ENCODE measurements around the gene AKAP12.

The AKAP12 gene

GRCh38 chr6:151233731-151234130 lies 6.0 kb upstream of the AKAP12 start:
- no peak for DNase-seq (ENCODE audit: low spot score)

DNA sequence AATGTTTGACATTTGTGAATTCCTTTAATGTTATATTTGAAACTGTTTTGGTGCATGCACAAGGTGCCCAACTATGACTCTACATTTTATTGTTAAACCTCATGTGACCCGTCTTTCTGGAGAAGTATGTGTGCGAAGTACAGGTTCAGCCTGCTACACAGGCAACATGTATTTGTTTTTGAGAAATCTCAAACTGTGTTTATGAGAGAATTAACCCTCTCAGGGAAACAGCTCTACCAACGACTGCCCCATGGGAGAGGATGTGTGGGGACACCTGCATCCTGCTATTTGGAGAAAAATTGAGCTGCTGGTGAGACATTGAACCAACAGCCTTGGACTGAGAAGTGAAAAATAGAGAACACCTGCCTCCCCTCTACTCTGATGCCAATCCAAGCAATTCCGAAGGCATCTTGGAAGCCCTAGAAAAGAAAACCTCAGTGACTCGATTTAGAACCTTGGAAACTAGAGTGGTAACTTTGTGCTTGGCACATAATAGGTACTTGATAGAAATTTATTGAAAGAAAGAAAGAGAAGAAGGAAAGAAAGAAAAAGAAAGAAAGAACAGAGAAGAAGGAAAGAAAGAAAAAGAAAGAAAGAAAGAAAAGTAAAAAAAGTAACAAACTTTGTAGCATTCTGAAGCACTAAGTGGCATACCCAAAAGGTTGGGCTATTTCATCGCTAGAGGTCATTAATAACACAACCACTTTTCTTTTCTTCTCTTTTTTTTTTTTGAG lies 2.9 kb upstream of the AKAP12 start:
- DNase-seq (ENCODE audit: low spot score): no peak

- DNase-seq (ENCODE audit: low spot score): peak; percentile 73
Measured at GRCh38 chr6:151240036-151240685, 394 bp downstream of the AKAP12 start.

DNA sequence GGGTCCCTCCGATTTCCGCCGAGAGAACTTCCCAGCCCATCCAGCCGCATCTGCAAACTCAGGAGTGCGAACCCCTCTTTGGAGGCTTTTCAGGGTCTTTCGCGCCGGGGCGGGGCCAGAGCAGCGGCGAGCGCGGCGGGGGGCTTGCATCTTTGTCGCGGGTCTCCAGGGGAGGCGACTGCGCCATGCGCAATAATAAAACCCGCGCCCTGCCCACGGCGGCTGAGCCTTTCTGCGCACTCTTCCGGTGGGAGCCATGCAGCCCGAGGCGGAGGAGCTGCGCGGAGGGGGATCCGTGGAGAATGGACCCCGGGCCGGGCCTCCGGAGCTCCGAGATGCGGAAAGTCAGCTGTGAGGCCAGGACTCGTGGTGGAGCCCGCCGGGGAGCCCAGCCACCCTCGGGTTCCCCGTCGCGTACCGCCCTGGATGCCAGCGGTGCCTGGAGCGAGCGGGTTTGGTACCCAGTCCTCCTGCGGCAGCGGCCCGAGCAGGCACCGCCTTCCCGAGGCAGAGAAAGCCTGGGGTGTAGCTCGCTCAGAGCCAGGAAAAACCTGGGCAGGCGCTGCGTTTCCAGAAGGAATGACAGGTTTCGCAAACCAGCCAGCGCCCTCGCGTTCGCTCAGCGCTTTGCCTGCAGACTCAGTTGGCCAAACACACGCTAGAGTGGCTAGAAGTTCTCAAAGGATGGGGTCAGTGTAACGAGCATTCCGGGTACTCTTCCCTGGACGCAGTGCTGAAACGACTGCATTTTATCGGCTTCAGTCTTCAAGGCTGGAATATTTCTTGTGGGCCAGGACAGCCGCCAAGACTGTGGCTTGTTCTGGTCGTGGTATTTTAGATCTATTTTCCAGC lies 1.2 kb downstream of the AKAP12 start:
- peak; percentile 61 for DNase-seq (ENCODE audit: low spot score)

DNA sequence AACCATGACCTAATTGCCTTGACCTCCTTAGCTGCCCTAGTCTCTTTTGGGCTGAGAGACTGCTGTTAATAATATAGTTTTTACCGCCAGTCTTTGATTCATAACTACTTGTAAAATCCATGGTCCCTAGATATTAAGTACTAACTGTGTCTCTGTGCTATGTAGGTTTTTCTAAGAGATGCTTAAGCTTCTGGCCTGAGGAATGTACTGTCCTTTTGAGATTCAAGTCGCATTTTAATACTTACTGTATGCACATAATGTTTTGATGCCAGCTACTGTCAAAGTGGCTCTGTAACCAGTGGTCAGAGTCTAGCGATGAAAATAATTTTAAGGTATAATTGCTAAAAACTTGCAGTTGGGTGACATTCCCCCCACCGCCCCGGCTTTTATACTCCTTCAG lies 2.1 kb downstream of the AKAP12 start:
- DNase-seq (ENCODE audit: low spot score): no peak

DNA sequence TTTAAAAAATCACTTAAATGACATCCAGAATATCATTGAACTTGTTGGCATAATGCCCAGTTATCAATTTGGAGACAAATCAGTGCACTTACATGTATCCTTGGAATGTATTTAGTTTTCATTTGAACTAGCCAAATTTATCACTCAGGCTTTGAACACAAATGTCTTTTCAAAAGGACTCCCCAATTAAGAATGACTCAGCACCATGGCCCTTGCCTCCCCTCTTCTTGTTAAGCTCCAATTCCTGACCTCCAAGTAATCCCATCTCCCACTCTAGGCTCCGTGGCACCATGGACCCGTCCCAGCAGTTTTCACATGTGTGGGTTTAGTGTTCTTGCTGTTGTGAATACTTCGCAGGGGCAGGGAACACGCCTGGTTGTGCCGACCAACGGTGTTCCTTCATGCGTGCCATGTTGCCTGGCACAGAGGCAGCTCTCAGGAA lies 2.7 kb downstream of the AKAP12 start:
- no peak for DNase-seq (ENCODE audit: low spot score)

DNA sequence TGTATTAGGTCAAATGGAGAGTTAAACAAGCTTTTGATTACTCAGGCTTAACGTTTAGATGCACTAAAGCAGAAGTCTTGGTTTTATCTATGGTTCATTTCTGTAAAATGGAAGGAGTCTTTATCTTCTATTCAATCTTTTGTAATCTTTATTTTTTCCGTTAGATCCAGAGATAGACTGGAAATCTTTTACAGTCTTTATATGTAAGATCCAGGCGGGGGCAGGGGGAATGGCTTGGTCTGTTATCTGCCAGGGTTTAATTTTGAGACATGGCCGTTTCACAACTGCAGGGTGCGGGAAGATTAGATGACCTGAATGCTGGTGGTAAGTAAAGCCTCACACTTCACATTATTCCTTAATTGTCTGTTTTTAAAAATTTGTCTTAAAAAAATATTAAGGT lies 3.7 kb downstream of the AKAP12 start:
- no peak for DNase-seq (ENCODE audit: low spot score)

DNA sequence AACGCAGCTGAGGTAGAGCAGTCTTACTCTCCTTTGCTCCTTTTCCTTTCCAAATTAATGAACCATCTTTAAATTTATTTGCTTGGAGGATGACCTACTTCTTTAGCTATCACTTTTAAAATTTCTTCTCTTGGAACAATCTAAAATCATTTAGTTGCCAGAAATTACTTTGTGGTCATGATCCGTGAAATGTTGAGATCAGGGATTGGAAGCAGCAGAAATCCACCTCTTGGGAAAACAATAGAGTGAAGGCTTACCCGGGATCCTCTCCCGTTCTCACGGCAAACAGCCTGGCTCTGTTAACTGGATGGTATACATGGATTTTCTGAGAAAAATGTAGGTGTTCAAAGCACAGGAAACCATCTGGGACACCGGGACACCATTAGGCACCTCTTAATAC lies 7.7 kb downstream of the AKAP12 start:
- DNase-seq (ENCODE audit: low spot score): no peak

GRCh38 chr6:151248295-151248694 lies 8.5 kb downstream of the AKAP12 start:
- no peak for DNase-seq (ENCODE audit: low spot score)

DNA sequence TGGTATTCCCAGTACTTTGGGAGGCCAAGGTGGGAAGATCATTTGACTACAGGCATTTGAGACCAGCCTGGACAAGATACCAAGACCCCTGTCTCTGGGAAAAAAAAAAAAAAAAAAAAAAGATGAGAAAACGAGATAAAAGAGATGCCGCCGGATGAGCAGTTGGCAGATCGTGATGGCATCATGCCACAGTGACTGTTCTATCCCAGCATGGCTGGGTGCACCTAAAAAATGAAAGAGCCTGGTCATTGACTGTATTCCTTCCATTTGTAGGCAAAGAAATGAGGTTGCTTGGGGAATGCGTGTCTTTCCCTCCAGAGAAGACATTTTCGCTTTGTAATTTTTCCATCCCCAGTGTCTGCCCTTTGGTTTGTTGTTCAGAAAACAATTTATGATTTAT lies 12.9 kb downstream of the AKAP12 start:
- DNase-seq (ENCODE audit: low spot score): no peak

GRCh38 chr6:151254451-151255081 lies 14.8 kb downstream of the AKAP12 start:
- DNase-seq (ENCODE audit: low spot score): no peak

- no peak for DNase-seq (ENCODE audit: low spot score)
Measured at GRCh38 chr6:151255811-151256210, 16.0 kb downstream of the AKAP12 start.

- no peak for DNase-seq (ENCODE audit: low spot score)
Measured at GRCh38 chr6:151257985-151258445, 18.2 kb downstream of the AKAP12 start.

GRCh38 chr6:151260205-151260604 lies 20.4 kb downstream of the AKAP12 start:
- no peak for DNase-seq (ENCODE audit: low spot score)

- DNase-seq (ENCODE audit: low spot score): no peak
Measured at GRCh38 chr6:151263035-151263434, 23.3 kb downstream of the AKAP12 start.

DNA sequence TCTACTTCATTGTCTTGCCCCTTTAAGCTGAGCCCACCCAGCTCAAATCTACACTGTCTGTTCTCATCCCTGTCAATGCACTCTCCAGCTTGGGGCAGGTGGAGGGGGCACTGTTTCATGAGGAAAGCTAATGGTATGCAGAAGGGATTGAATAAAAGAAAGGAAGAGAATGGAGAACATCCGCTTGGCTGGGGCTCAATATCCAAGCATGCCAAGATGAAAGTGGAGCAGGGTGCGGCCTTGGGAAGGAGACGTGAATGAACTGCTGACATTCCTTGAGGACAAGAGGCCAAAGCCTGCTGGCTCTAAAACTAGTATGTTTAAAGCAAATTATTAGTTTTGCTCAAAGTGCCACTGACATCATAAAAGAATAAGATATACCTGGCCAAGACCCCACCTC lies 24.2 kb downstream of the AKAP12 start:
- no peak for DNase-seq (ENCODE audit: low spot score)

GRCh38 chr6:151265282-151265681 lies 25.5 kb downstream of the AKAP12 start:
- no peak for DNase-seq (ENCODE audit: low spot score)

DNA sequence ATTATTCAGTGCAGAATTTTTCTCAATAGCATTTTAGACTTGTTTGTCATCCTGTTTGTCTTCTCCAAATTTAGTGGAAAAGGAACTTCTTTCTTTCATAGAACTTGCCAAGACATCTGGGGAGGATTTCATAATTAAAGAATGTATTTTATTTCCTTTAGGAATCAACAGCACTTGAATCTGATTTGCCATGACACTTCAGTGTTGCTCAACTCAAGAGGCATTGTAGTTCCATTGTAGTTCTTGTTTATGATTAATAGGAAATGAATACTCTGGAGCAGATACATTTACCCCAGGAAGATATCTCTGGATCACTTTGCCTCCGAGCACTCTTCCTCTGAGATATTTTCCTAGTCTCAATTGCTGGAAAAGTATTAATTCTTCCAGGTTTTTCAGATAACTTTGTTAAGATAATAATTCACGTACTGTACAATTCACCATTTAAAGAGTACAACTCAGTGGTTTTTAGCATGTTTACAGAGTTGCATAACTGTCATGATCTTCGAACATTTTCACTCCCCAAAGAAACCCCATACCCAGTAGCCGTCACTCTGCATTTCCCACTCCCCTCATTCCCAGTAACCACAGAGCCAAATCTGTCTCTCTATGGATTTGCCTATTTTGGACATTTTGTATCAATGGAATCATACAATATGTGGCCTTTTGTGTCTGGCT lies 29.7 kb downstream of the AKAP12 start:
- DNase-seq (ENCODE audit: low spot score): no peak

DNA sequence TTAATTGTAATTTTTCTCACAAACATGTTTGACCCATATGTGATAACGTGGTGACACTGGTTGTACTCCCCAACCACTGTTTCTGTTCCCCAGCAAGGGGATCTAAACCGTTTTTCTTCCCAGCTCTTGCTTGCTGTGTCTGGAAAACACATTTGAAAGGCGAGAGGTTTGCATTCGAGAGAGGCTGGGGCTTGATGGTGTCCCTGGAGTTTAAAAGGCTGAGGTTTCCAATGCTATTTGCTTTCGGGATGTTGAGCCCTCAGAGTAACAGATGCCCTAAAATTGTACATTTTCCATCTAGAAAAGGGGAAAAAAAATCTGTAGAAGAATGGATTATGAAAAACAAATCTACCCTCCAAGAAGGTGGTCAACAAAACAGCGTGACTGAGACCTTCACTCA lies 35.4 kb downstream of the AKAP12 start:
- DNase-seq (ENCODE audit: low spot score): no peak

DNA sequence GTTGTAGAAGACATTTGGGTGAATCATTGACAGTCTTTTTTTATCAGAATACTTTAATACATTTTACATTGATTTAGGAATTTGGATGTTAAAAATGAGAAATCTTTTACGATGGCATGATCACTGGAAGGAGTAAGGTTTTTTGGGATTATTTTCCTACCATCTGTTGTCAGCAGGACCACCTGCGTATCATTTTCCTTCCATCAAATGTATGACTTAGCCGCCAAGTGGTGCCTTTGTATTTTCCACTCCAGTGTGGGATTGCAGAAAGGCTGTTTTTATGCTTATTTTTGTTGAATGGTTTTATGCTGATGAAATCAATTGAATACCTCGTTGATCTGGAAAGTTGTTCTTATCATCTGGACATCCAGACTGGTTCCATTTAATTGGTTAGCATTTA lies 35.8 kb downstream of the AKAP12 start:
- DNase-seq (ENCODE audit: low spot score): no peak

- DNase-seq (ENCODE audit: low spot score): no peak
Measured at GRCh38 chr6:151276112-151276740, 36.5 kb downstream of the AKAP12 start.
